Gastrocnemius medialis (tissue), 4 donors: ENCODE measurements around the gene TCEAL9. TPM values are rescaled to one million over a fixed set of nuclear protein-coding genes. Genes with fewer than 3 reads are reported as not detected.

Source experiments
- ATAC-seq, 2 donors: fragments of 150-250 bp; one replicate each; pipeline ENCODE4 v1.9.1; 2016
- DNase-seq, 2 donors: peaks; one replicate each; pipeline ENCODE4 v3.0.0-alpha.2; 2019
- H3K27ac ChIP-seq, 4 donors: fragments of 200-600 bp; sonication (generic); 1 replicate in 1 of 4; 2 replicates in 3 of 4; pipeline ENCODE4 v1.5.1; 2016 to 2018; ENCODE audit warnings: mild to moderate bottlenecking in 2 of 4, moderate library complexity in 1 of 4
- H3K27me3 ChIP-seq, 3 donors: fragments of 200-600 bp; sonication (generic) in 2 of 3; 1 replicate in 1 of 3; 2 replicates in 2 of 3; pipeline versions ENCODE4 v1.5.1 to v1.6.0; 2016 to 2019; ENCODE audit warnings: mild to moderate bottlenecking in 1 of 3, moderate library complexity in 1 of 3
- H3K36me3 ChIP-seq, 2 donors: fragments of 200-600 bp; sonication (generic) in 1 of 2; one replicate each; pipeline ENCODE4 v1.5.1; 2017 to 2018
- H3K4me1 ChIP-seq, 2 donors: fragments of 200-600 bp; sonication (generic) in 1 of 2; one replicate each; pipeline ENCODE4 v1.5.1; 2016 to 2017; ENCODE audit warnings: mild to moderate bottlenecking in 2 of 2
- H3K4me3 ChIP-seq, 4 donors: fragments of 200-600 bp; sonication (generic) in 3 of 4; 1 replicate in 1 of 4; 2 replicates in 3 of 4; pipeline ENCODE4 v1.5.1; 2016 to 2019; ENCODE audit warnings: mild to moderate bottlenecking in 2 of 4
- H3K9me3 ChIP-seq, 3 donors: fragments of 200-600 bp; sonication (generic) in 2 of 3; 1 replicate in 1 of 3; 2 replicates in 2 of 3; pipeline ENCODE4 v1.5.1; 2016 to 2019
- POLR2A ChIP-seq, 2 donors: fragments of 450-650 bp; IDR thresholded peaks; one replicate each; pipeline ENCODE4 v1.6.1; 2017; ENCODE audit warnings: antibody characterized with exemption in 2 of 2, mild to moderate bottlenecking in 2 of 2, moderate library complexity in 2 of 2
- in situ Hi-C, 4 donors: fragments of 200-750 bp; cut with MboI; loops; one replicate each; pipeline versions ENCODE4 v1.15.0 to v1.8.0; 2017; ENCODE audit warnings: low sequenced_read_pairs in 4 of 4
- intact Hi-C: fragments of 100-400 bp; cut with DNase I; formaldehyde crosslinking; loops from one replicate; pipeline ENCODE4 v1.15.1; 2023; ENCODE audit warnings: low total_unique reads
- total RNA-seq, 4 donors: library from RNA; depleted of rRNA; stranded (reverse); fragments of >200 nt; gene quantifications; one replicate each; pipeline versions ENCODE4 v1.1.0 to v1.2.3, GENCODE V29; 2016
- TF ChIP-seq, protein P1 (sequence below), 5 experiments: fragments of 450-650 bp in 3 of 5; fragments of 200-600 bp in 2 of 5; sonication (generic) in 2 of 5; IDR thresholded peaks in 4 of 5; conservative IDR thresholded peaks in 1 of 5; 1 replicate in 4 of 5; 2 replicates in 1 of 5; pipeline ENCODE4 v1.5.1; 2016 to 2019; ENCODE audit warnings: antibody characterized with exemption in 5 of 5, mild to moderate bottlenecking in 3 of 5, moderate library complexity in 3 of 5

Gene TCEAL9
- total RNA-seq, 4 donors from 2014 or later = 2.0 to 10.4 (median 6.5) TPM

DNA sequence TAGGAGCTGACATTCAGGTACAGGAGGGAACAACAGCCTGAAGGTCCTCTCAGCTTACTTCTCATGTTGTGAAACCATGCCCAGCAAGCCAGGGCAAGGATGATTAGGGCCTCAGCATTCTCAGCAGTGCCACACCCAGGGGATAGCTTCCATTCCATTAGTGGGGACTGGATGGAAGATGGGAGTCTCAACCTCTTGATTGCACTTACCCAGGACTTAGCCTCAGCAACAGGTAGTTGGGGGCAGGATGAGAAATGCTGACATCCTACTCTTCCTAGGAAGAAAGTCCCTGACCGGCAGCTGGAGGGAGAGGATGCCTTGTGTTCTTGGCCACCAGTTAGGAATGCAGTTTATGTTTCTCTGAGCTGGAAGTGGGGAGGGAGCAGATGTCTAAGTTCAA, 11.2 kb downstream of the TCEAL9 start:
- ATAC-seq = no peak
- no peak for TF ChIP-seq POLR2A (IDR thresholded peaks at IDR 0.05)
- TF ChIP-seq, protein P1, sequence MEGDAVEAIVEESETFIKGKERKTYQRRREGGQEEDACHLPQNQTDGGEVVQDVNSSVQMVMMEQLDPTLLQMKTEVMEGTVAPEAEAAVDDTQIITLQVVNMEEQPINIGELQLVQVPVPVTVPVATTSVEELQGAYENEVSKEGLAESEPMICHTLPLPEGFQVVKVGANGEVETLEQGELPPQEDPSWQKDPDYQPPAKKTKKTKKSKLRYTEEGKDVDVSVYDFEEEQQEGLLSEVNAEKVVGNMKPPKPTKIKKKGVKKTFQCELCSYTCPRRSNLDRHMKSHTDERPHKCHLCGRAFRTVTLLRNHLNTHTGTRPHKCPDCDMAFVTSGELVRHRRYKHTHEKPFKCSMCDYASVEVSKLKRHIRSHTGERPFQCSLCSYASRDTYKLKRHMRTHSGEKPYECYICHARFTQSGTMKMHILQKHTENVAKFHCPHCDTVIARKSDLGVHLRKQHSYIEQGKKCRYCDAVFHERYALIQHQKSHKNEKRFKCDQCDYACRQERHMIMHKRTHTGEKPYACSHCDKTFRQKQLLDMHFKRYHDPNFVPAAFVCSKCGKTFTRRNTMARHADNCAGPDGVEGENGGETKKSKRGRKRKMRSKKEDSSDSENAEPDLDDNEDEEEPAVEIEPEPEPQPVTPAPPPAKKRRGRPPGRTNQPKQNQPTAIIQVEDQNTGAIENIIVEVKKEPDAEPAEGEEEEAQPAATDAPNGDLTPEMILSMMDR (IDR thresholded peaks at IDR 0.05 in 4 of 5, conservative IDR thresholded peaks at IDR 0.05 in 1 of 5) = no peak
- Histone ChIP-seq H3K36me3 (no peaks in the 10 kb centered on the region), H3K9me3 (no peaks in the 10 kb centered on the region), H3K27ac (no peak overlapping the region), H3K27me3 (no peaks in the 10 kb centered on the region), H3K4me1 (no peaks in the 10 kb centered on the region), H3K4me3 (no peak overlapping the region)
- in situ Hi-C loops (no loop called here), intact Hi-C loops (no loop called here)
- no peak for DNase-seq

GRCh38 chrX:103369479-103369878, 13.2 kb downstream of the TCEAL9 start:
- ATAC-seq (no peak), DNase-seq (no peak)
- no peaks in the 10 kb centered on the region for H3K27me3 ChIP-seq
- in situ Hi-C loops = no loop called here
- no peaks in the 10 kb centered on the region for H3K4me1 ChIP-seq
- no peaks in the 10 kb centered on the region for H3K36me3 ChIP-seq
- H3K27ac ChIP-seq = no peak overlapping the region
- H3K9me3 ChIP-seq = no peaks in the 10 kb centered on the region
- no peak overlapping the region for H3K4me3 ChIP-seq
- intact Hi-C loops = no loop called here
- TF ChIP-seq POLR2A (IDR thresholded peaks at IDR 0.05) = no peak
- TF ChIP-seq, protein P1 (IDR thresholded peaks at IDR 0.05 in 4 of 5, conservative IDR thresholded peaks at IDR 0.05 in 1 of 5) = no peak

DNA sequence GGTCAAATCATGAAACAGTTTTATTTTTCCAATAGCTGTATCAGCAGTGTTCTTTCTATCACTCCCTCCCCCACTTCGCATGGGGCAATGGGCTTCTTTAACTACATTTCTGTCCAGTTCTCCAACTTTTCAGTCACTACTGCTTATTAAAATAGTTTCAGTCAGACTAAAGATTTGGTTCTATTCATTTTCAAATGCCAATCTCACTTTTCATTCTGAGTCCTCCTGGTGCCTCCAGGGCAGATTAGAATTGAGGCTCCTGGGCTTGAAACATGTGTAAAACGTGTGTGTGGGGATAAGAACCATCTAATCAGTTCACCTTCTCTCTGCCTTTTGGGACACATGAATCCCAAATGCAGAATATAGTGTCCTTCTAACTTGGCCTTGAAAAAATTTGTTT, 16.6 kb downstream of the TCEAL9 start:
- DNase-seq (no peak), ATAC-seq (no peak)
- Histone ChIP-seq H3K27ac (no peak overlapping the region), H3K36me3 (no peaks in the 10 kb centered on the region), H3K4me3 (no peak overlapping the region), H3K4me1 (no peaks in the 10 kb centered on the region), H3K9me3 (no peaks in the 10 kb centered on the region), H3K27me3 (peaks cover 0 to 4% (median 0%) of the 10 kb centered on the region in 3 donors)
- in situ Hi-C loops = no loop called here
- no peak for TF ChIP-seq POLR2A (IDR thresholded peaks at IDR 0.05)
- TF ChIP-seq, protein P1 (IDR thresholded peaks at IDR 0.05 in 4 of 5, conservative IDR thresholded peaks at IDR 0.05 in 1 of 5) = no peak
- intact Hi-C loops = no loop called here

DNA sequence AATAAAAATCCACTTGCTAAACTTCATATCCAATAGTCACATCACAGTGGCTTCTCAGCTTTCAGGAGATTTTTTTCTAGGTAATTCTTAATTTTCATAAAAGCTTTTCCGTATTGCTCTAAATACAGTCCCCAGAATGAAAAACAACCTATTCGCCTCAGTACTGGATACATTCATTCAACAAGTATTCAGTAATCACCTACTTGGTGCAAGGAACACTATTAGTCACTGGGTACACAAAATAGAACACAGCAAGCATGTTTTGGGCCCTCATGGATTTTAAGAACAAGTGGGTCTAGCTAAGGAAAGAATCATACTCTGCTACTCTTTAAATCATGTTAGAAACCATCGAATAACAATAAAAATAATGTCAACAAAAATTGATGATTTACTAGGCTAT, 17.3 kb downstream of the TCEAL9 start:
- no peak overlapping the region for H3K27ac ChIP-seq
- intact Hi-C loops (no loop called here), in situ Hi-C loops (no loop called here)
- no peaks in the 10 kb centered on the region for H3K4me1 ChIP-seq
- no peak for TF ChIP-seq POLR2A (IDR thresholded peaks at IDR 0.05)
- TF ChIP-seq, protein P1 (IDR thresholded peaks at IDR 0.05 in 4 of 5, conservative IDR thresholded peaks at IDR 0.05 in 1 of 5) = no peak
- peaks cover 0 to 4% (median 0%) of the 10 kb centered on the region in 3 donors for H3K27me3 ChIP-seq
- ATAC-seq (no peak), DNase-seq (no peak)
- H3K9me3 ChIP-seq = no peaks in the 10 kb centered on the region
- no peak overlapping the region for H3K4me3 ChIP-seq
- H3K36me3 ChIP-seq = no peaks in the 10 kb centered on the region
